ENCODE measurements around the gene THOC1.

DNA sequence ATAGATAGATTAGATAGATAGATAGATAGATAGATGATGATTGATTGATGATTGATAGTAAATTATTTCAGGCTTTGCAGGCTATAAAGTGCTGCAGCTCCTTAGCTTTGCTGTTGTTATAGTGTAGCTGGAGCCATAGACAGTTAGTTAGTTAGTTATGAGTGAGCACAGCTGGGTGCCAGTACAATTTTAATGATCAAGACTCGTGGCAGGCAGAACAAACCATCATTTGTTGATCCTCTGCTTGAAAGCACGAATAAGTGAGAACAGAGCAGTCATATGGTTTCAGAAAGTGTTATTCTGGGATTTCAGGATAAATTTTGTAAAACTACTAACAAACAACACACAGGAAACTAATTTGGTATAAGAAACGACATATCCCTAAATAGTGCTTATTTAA lies 53.9 kb downstream of the THOC1 start:
- TF ChIP-seq ZNF274 (IDR thresholded peaks at IDR 0.05; ENCODE audit: low read depth, low read length) (no peak), YY1 (IDR thresholded peaks at IDR 0.05; ENCODE audit: insufficient read depth, insufficient read length) (no peak)
